Kasumi-1 (cell line): Measurements from ENCODE around the gene SLC25A43.
A peak's percentile ranks its signal among the peaks of the same experiment; 100 is the strongest.
"Not testable (repeated sequence)": the region's sequence is repeated elsewhere in the genome, so short reads cannot be mapped to it uniquely, and the experiment has no call there.

Experiments used
- DNase-seq, 2 experiments: peaks; one replicate each; lab custom pipeline; 2025; lab: John Stamatoyannopoulos, UW

SLC25A43 gene

DNA sequence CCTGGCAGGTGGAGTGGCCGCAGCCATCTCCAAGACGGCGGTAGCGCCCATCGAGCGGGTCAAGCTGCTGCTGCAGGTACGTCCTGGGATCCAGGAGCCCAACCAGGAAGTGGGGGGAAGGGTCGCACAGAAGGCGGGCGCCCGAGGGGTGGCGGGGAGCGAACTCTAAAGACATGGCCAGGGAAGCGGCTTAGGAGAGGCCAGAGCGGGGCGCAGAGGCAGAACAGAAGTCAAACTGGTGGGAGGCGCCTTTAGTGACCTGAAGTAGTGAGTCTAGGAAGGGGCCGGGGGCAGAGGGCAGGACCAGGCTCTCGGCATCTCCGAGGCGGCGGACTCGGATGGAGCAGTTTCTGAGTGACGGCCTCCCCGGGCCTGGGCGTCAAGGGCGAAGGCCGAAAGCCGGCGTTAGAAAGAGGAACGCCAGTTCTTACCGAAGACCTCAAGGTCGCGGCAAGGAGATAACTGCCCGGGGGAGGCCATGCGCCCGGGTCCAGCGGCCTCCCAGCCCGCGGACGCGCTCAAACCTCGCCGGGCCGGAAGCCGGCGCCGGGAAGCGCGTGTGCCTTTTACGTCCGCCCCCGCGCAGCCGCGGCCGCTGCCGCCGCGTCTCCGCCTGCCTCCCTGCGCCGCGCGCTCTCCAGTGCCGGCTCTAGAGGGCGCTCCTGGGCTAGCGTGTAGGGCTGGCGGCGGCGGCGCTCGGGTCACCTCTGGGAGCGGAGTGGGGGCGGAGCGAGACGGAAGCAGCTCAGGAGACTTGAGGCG lies 69.6 kb downstream of the SLC25A43 start:
- DNase-seq, result peak; percentile 64 to 68

DNA sequence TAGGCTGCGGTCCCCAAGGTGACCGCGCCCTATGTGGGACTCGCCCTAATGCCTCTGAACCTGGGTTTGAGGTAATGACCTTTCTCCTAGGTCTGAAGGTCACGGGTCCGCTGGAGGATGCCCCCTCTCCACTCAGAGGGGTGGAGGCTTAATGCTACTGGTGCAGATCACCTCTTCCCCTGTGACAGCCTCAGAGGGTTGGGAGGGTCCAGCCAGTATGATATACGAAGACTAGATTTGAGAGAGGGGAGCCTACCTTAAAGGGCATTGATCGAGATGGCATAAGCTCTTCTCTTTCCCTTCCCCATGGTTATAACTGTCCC lies 70.1 kb downstream of the SLC25A43 start:
- no peak for DNase-seq

DNA sequence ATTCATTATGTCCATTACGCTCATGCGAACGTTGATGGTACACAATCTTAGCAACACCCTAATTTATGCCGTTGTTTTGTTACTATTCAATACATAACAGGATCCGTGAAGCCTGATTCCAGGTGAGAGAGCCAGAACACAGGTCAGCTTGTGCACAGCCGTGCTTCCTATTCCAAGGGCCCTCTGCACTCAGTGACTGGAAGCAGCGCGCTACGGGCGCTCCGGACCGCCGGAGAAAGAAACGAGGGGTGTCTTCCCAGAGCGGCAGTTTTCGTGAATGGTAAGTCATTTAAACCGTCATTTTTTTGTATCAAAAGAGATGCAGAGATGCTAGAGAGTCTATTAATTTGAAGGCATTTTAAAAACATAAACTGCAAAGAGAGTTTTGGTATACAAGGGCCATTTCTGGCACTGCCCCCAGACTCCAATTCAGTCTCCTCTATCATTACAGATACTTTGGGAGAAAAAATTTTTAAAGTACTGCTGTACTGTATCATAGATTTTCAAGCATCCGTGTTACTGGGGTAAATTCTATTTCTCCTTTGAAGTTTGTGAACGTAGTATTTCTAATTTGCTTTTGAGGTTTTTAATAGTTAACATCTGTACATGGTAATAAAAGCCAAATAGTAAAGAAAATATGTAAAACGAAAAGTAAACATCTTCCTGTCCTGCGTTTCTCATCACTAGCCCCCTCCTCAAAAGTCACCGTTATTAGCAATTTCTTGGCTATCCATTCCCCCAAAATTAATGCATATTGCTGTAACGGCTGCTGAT lies 75.7 kb downstream of the SLC25A43 start:
- no peak for DNase-seq

DNA sequence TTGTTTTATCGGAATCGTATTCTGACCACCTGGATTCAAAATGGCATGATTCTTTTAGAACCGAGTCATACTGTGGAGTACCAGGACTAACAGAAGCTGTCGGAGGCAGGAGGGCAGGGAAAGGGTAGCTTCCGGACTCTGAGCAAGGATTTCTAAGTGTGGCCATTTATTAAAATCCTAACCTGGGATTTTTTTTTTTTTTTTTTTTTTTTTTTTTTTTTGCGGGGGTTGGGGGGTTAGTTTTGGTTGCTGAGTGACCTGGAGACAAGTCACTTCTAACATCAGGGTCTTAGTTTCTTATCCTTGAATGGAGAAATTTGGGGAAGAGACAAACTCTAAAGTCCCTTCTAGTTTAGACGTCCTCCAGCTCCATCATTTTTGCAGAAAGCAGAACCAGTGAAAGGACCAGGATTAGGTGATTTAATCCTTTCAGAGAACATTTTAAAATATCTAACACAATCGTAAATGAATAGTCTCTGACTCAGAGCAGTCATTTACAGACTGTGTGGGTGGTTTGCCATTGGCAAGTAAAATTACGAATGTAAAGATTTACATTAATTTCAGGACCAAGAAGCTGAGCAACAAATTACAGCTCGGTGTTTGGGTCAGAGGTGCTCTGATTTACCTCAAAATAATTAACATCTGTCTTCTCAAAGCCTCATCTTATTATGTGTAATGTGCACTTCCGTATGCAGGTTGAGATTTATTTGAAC lies 76.4 kb downstream of the SLC25A43 start:
- no peak for DNase-seq

- DNase-seq, result no peak
Observed at GRCh38 chrX:119477812-119478232, 78.7 kb downstream of the SLC25A43 start.

DNA sequence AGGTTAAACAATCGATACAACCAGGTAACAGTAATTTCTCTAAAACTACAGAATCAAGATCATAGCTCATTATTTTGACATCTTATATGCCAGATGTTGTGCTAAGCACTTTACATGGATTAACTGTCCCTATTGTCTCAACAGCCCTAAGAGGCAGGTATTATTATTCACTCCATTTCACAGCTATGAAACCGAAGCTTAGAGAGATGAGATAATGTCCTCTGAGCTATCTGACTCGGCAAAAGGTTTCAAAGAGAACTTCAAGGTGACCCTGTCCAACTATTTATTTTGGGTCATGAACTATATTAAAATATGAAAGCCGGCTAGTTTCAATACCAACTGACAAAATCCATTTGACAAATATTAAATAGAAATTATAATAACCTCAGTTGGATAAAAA lies 79.4 kb downstream of the SLC25A43 start:
- DNase-seq, result no peak

GRCh38 chrX:119479845-119480244 lies 80.7 kb downstream of the SLC25A43 start:
- DNase-seq, result no peak

DNA sequence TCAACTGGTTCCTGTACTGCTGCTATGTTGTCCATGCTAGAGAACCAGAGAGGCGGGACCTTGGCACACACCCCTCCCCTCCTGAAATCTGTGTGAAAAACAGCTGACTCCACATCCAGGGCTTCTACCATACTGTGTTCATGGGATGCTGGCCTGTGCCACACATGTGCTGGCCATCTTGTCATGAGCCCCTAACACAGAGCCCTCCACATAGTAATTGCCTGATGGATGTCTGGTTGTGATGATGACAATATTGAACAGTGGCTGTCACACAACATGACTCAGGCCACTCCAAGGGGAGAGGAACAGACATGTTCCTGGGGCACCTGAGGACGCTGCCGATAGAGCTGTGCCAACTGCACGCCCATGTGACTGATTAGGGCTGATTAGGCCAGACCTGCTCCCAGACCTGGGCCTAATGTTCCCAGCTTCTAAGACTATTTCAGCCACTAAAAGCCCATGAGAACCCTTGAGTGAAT lies 82.2 kb downstream of the SLC25A43 start:
- DNase-seq, result no peak

DNA sequence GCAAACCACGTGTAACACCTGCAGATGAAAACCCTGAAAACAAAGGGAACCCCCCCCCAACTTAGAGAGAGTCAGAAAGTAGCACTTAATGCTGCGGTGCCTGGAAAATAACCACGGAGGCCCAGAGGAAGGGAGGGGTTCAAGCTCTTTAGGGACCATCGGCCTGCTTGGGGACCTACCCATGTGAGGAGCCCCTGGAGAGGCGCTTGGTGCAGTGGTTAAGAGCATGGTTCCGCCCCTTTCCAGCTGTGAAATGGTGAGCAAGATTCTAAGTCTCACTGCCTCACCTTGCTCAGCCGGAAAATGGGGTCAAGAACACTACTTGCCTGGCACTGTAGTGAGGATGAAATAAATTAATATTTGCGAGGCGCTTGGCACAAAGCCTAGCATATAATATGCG lies 82.9 kb downstream of the SLC25A43 start:
- DNase-seq, result no peak

GRCh38 chrX:119482481-119483480 lies 83.6 kb downstream of the SLC25A43 start:
- DNase-seq, result peak; percentile 51 to 67

- DNase-seq, result no peak
Observed at GRCh38 chrX:119486745-119487144, 87.6 kb downstream of the SLC25A43 start.

- not testable (repeated sequence) for DNase-seq
Observed at GRCh38 chrX:119487766-119488165, 88.6 kb downstream of the SLC25A43 start.

GRCh38 chrX:119488749-119489148 lies 89.6 kb downstream of the SLC25A43 start:
- DNase-seq, result peak; percentile 13 to 40

- DNase-seq, result no peak
Observed at GRCh38 chrX:119489212-119490074, 90.3 kb downstream of the SLC25A43 start.

DNA sequence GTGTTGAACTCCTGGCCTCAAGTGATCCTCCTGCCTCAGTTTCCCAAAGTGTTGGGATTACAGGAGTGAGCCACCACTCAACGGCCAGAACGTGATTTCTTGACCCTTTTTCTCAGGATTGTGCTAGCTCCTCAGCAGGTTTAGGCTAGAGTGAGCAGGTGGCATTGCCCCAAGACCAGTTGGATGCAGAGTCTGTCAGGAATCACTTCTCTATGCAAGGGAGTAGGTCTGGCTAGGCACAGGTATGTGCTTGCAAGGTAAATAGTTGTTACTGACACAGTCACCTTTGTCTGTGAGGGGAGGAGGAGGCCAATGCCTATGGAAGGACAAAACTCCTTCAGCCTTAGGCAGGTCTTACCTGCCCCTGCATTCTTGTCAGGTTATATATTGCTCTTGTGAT lies 93.3 kb downstream of the SLC25A43 start:
- DNase-seq, result no peak

- not testable (repeated sequence) for DNase-seq
Observed at GRCh38 chrX:119493851-119494495, 94.8 kb downstream of the SLC25A43 start.

DNA sequence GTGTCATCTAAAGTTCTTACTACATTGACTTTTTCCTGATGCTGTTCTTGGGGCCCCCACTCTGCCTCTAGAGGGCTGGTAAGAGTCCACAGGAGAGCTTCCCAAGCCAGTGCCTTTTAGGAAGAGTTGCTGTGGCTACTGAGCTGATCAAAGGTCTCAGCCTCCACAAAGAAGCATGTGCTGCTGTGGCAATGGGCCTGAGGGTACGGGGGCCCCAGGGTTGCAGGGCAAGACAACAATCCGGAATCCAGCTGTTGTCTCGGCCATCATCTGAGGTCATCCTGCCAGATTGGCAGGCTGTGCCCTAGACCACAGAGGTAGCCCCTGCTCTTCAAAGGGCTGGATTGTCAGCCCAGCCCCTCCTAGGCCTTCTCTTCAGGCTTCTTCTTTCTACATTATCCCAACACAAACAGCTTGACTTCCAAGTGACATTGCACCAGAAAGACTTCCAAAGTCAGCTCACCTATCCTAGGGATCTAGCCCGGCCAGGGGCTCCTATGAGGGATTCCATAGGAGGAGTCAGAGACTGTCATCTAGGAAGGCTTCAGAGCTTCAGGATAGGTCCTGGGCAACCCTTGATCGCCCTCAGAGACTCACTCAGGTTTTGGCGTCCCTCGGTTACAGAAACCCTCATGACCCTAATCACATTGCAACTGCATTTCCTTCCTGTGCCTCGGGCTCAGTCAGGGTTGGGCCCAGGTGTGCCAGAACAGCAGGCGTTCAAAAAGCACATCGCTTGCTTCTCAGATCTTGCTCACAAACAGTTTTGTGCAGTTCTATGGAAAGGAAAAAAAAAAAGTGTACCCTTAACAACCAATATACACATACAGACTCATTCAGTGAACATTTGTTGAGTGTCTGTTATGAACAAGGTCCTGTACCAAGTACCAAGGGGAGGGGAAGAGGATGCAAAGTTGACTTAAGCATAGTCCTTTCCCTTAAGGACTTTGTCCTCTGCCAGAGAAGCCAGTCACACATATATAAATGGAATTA lies 96.9 kb downstream of the SLC25A43 start:
- no peak for DNase-seq

DNA sequence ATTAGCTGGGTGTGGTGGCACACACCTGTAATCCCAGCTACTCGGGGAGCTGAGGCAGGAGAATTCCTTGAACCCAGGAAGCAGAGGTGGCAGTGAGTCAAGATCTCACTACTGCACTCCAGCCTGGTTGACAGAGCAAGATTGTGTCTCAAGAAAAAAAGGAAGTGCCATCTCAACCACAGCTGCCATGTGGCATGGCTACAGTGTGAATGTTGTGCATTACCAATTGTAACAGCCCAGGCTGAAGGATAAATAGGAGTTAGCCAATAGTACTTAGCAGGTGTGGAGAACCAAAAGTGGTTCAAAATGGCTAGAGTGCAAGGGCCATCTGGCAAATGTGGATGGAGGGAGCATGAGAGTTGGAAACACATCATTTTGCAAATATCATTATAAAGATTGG lies 98.0 kb downstream of the SLC25A43 start:
- peak; percentile 40 to 49 for DNase-seq
